ENCODE results near the gene TSGA10IP.

TSGA10IP gene

DNA sequence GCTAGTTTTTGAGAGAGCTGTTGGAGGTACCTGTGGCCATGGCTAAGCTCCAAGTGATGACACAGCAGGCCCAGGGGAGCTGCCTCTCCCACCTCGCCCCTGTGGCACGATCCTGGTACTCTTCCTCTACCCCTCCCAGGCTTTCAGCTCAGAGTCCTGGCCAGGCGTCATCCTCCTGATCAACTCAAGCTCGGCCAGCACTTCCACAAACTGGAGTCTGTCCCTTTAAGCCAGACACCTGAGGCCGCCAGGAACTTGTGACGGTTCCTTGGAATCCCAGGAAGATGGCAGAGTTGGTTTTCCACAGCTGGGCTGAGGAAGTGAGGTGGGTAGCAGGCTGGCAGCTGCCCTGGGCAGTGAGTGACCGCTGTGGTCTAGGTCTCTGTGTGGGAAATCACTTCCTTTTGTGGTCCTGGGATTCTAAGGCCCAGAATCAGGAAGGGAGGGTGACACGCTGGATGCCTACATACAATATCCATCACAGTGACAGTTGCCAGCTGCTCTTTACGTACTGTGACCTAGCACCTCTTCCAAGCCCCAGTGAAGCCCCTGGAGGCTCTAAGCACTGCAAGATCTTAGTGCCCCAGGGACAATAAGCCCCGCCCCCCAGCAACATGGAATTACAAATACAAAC is 63.3 kb downstream of the TSGA10IP start:
- TF ChIP-seq ZNF274 (IDR thresholded peaks at IDR 0.05; ENCODE audit: low read depth, low read length), result no peak
- H3K4me3 ChIP-seq (ENCODE audit: low read length), result no peak overlapping the region
